Gastrocnemius medialis (tissue), 4 donors: ENCODE data around the gene COX8A. TPM values are rescaled to one million over a fixed set of nuclear protein-coding genes. Genes with fewer than 3 reads are reported as not detected.

Source experiments
- ATAC-seq, 2 donors: fragments of 150-250 bp; one replicate each; pipeline ENCODE4 v1.9.1; 2016
- DNase-seq, 2 donors: peaks; one replicate each; pipeline ENCODE4 v3.0.0-alpha.2; 2019
- H3K27ac ChIP-seq, 4 donors: fragments of 200-600 bp; sonication (generic); 1 replicate in 1 of 4; 2 replicates in 3 of 4; pipeline ENCODE4 v1.5.1; 2016 to 2018; ENCODE audit warnings: mild to moderate bottlenecking in 2 of 4, moderate library complexity in 1 of 4
- H3K27me3 ChIP-seq, 3 donors: fragments of 200-600 bp; sonication (generic) in 2 of 3; 1 replicate in 1 of 3; 2 replicates in 2 of 3; pipeline versions ENCODE4 v1.5.1 to v1.6.0; 2016 to 2019; ENCODE audit warnings: mild to moderate bottlenecking in 1 of 3, moderate library complexity in 1 of 3
- H3K36me3 ChIP-seq, 2 donors: fragments of 200-600 bp; sonication (generic) in 1 of 2; one replicate each; pipeline ENCODE4 v1.5.1; 2017 to 2018
- H3K4me1 ChIP-seq, 2 donors: fragments of 200-600 bp; sonication (generic) in 1 of 2; one replicate each; pipeline ENCODE4 v1.5.1; 2016 to 2017; ENCODE audit warnings: mild to moderate bottlenecking in 2 of 2
- H3K4me3 ChIP-seq, 4 donors: fragments of 200-600 bp; sonication (generic) in 3 of 4; 1 replicate in 1 of 4; 2 replicates in 3 of 4; pipeline ENCODE4 v1.5.1; 2016 to 2019; ENCODE audit warnings: mild to moderate bottlenecking in 2 of 4
- H3K9me3 ChIP-seq, 3 donors: fragments of 200-600 bp; sonication (generic) in 2 of 3; 1 replicate in 1 of 3; 2 replicates in 2 of 3; pipeline ENCODE4 v1.5.1; 2016 to 2019
- POLR2A ChIP-seq, 2 donors: fragments of 450-650 bp; IDR thresholded peaks; one replicate each; pipeline ENCODE4 v1.6.1; 2017; ENCODE audit warnings: antibody characterized with exemption in 2 of 2, mild to moderate bottlenecking in 2 of 2, moderate library complexity in 2 of 2
- in situ Hi-C, 4 donors: fragments of 200-750 bp; cut with MboI; loops; one replicate each; pipeline versions ENCODE4 v1.15.0 to v1.8.0; 2017; ENCODE audit warnings: low sequenced_read_pairs in 4 of 4
- intact Hi-C: fragments of 100-400 bp; cut with DNase I; formaldehyde crosslinking; loops from one replicate; pipeline ENCODE4 v1.15.1; 2023; ENCODE audit warnings: low total_unique reads
- total RNA-seq, 4 donors: library from RNA; depleted of rRNA; stranded (reverse); fragments of >200 nt; gene quantifications; one replicate each; pipeline versions ENCODE4 v1.1.0 to v1.2.3, GENCODE V29; 2016
- TF ChIP-seq, protein P1 (sequence below), 5 experiments: fragments of 450-650 bp in 3 of 5; fragments of 200-600 bp in 2 of 5; sonication (generic) in 2 of 5; IDR thresholded peaks in 4 of 5; conservative IDR thresholded peaks in 1 of 5; 1 replicate in 4 of 5; 2 replicates in 1 of 5; pipeline ENCODE4 v1.5.1; 2016 to 2019; ENCODE audit warnings: antibody characterized with exemption in 5 of 5, mild to moderate bottlenecking in 3 of 5, moderate library complexity in 3 of 5

The COX8A gene
- total RNA-seq, 4 donors from 2014 or later, result 812 to 1,326 (median 983) TPM

DNA sequence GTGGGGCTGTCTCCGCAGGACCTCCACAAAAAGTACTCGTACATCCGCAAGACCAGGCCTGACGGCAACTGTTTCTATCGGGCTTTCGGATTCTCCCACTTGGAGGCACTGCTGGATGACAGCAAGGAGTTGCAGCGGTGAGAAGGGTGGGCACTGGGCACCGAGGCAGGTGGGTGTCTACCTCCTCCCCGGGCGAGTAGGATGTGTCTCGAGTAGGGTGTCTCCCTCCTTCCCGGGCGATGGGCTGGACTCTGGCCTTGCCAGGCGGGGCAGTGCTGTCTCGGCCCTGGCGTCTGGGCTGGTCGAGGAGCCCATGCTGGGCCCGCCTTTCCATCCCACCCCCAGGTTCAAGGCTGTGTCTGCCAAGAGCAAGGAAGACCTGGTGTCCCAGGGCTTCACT, 22.1 kb downstream of the COX8A start:
- intact Hi-C loops, result no loop called here
- no peak for TF ChIP-seq POLR2A (IDR thresholded peaks at IDR 0.05)
- no peak for DNase-seq
- in situ Hi-C loops, result loop anchor here in 1 of 4 donors (10.0 kb wide), 1 partner anchor 148 kb away; no protein-coding TSS in a partner anchor
- no peaks in the 10 kb centered on the region for H3K9me3 ChIP-seq
- H3K4me3 ChIP-seq, result no peak overlapping the region
- peak overlapping the region in 1 of 4 donors; percentile 31 for H3K27ac ChIP-seq
- H3K4me1 ChIP-seq, result peaks cover 10 to 22% of the 10 kb centered on the region in 2 donors
- ATAC-seq, result no peak
- peaks cover 0 to 29% of the 10 kb centered on the region in 2 donors for H3K36me3 ChIP-seq
- H3K27me3 ChIP-seq, result no peaks in the 10 kb centered on the region

- in situ Hi-C loops, result loop anchor here in 1 of 4 donors (10.0 kb wide), 1 partner anchor 148 kb away; no protein-coding TSS in a partner anchor
Measured at GRCh38 chr11:63997104-63997700, 22.8 kb downstream of the COX8A start.

GRCh38 chr11:63997801-63998337, 23.4 kb downstream of the COX8A start:
- TF ChIP-seq POLR2A (IDR thresholded peaks at IDR 0.05), result no peak
- TF ChIP-seq, protein P1, sequence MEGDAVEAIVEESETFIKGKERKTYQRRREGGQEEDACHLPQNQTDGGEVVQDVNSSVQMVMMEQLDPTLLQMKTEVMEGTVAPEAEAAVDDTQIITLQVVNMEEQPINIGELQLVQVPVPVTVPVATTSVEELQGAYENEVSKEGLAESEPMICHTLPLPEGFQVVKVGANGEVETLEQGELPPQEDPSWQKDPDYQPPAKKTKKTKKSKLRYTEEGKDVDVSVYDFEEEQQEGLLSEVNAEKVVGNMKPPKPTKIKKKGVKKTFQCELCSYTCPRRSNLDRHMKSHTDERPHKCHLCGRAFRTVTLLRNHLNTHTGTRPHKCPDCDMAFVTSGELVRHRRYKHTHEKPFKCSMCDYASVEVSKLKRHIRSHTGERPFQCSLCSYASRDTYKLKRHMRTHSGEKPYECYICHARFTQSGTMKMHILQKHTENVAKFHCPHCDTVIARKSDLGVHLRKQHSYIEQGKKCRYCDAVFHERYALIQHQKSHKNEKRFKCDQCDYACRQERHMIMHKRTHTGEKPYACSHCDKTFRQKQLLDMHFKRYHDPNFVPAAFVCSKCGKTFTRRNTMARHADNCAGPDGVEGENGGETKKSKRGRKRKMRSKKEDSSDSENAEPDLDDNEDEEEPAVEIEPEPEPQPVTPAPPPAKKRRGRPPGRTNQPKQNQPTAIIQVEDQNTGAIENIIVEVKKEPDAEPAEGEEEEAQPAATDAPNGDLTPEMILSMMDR (IDR thresholded peaks at IDR 0.05 in 4 of 5, conservative IDR thresholded peaks at IDR 0.05 in 1 of 5), result no peak
- H3K36me3 ChIP-seq, result peaks cover 0 to 29% of the 10 kb centered on the region in 2 donors
- no peaks in the 10 kb centered on the region for H3K27me3 ChIP-seq
- in situ Hi-C loops (loop anchor here in 1 of 4 donors (10.0 kb wide), 1 partner anchor 147 kb away; no protein-coding TSS in a partner anchor), intact Hi-C loops (no loop called here)
- no peak for DNase-seq
- H3K4me3 ChIP-seq, result no peak overlapping the region
- ATAC-seq, result no peak
- peak overlapping the region in 1 of 4 donors; percentile 13 for H3K27ac ChIP-seq
- no peaks in the 10 kb centered on the region for H3K9me3 ChIP-seq
- peaks cover 18 to 30% of the 10 kb centered on the region in 2 donors for H3K4me1 ChIP-seq

More at GRCh38 chr11:63997104-63997700, 22.8 kb downstream of the COX8A start:
- TF ChIP-seq, protein P1 (IDR thresholded peaks at IDR 0.05 in 4 of 5, conservative IDR thresholded peaks at IDR 0.05 in 1 of 5), result no peak
- no peak for TF ChIP-seq POLR2A (IDR thresholded peaks at IDR 0.05)
- peaks cover 13 to 26% of the 10 kb centered on the region in 2 donors for H3K4me1 ChIP-seq
- intact Hi-C loops, result no loop called here
- H3K9me3 ChIP-seq, result no peaks in the 10 kb centered on the region
- no peak overlapping the region for H3K4me3 ChIP-seq
- H3K27ac ChIP-seq, result peak overlapping the region in 1 of 4 donors; percentile 13
- H3K36me3 ChIP-seq, result peaks cover 0 to 29% of the 10 kb centered on the region in 2 donors
- no peak for DNase-seq
- no peak for ATAC-seq
- no peaks in the 10 kb centered on the region for H3K27me3 ChIP-seq

GRCh38 chr11:63998558-63999348, 24.3 kb downstream of the COX8A start:
- intact Hi-C loops (no loop called here), in situ Hi-C loops (loop anchor here in 1 of 4 donors (10.0 kb wide), 1 partner anchor 146 kb away; no protein-coding TSS in a partner anchor)
- H3K4me3 ChIP-seq, result peak overlapping the region in 1 of 4 donors; percentile 7
- H3K9me3 ChIP-seq, result no peaks in the 10 kb centered on the region
- DNase-seq (no peak), ATAC-seq (no peak)
- peaks cover 18 to 28% of the 10 kb centered on the region in 2 donors for H3K4me1 ChIP-seq
- no peak overlapping the region for H3K27ac ChIP-seq
- no peaks in the 10 kb centered on the region for H3K27me3 ChIP-seq
- H3K36me3 ChIP-seq, result peaks cover 0 to 29% of the 10 kb centered on the region in 2 donors
- no peak for TF ChIP-seq POLR2A (IDR thresholded peaks at IDR 0.05)
- TF ChIP-seq, protein P1 (IDR thresholded peaks at IDR 0.05 in 4 of 5, conservative IDR thresholded peaks at IDR 0.05 in 1 of 5), result no peak
